HL-60 (cell line): ENCODE measurements around the gene NLRC4.

ENCODE experiments used
- CTCF ChIP-seq: IDR thresholded peaks from one replicate; pipeline ENCODE4 v1.5.1; 2011; ENCODE audit warnings: low read length, control low read depth, inconsistent platforms; ENCODE audit not compliant: insufficient read depth
- GABPA ChIP-seq: IDR thresholded peaks from 2 replicates; pipeline ENCODE4 v1.6.1; 2012; ENCODE audit warnings: low read depth
- POLR2AphosphoS5 ChIP-seq: IDR thresholded peaks from 2 replicates; pipeline ENCODE4 v1.6.1; 2012; ENCODE audit warnings: low read depth
- REST ChIP-seq: IDR thresholded peaks from 2 replicates; pipeline ENCODE4 v1.6.1; 2012; ENCODE audit warnings: low read depth; ENCODE audit not compliant: insufficient replicate concordance

GRCh38 chr2:32290000-32290339, 25.3 kb upstream of the NLRC4 start:
- no peak for TF ChIP-seq CTCF
- TF ChIP-seq POLR2AphosphoS5: no peak
- no peak for TF ChIP-seq REST
- no peak for TF ChIP-seq GABPA
